ENCODE measurements around the gene C1orf174. TPM values are rescaled to one million over a fixed set of nuclear protein-coding genes. Genes with fewer than 3 reads are reported as not detected.

C1orf174 gene
- polyA plus RNA-seq, 3 donors = 19.1 to 46.0 (median 21.3) TPM

GRCh38 chr1:3883194-3883925 is 16.7 kb downstream of the C1orf174 start:
- WGBS (ENCODE audit: insufficient coverage) = 88% methylated on average over 10 of the region's 18 CpGs
- Mint-ChIP-seq H3K9me3 (peaks cover 9 to 12% (median 11%) of the 10 kb centered on the region in 7 donors), H3K27ac (peak overlapping the region in 2 of 7 donors; percentile 11 to 57), H3K36me3 (peaks cover 66 to 72% of the 10 kb centered on the region in 2 donors), H3K4me3 (no peak overlapping the region), H3K27me3 (ENCODE audit: low read depth in 3 of 3) (peaks cover 0 to 4% (median 0%) of the 10 kb centered on the region in 3 donors), H3K4me1 (peaks cover 8% of the 10 kb centered on the region)
- Histone ChIP-seq H3K9me3 (replicated peaks in 1 of 2; ENCODE audit: control insufficient read depth in 1 of 2, insufficient read depth in 1 of 2, low read length in 2 of 2) (peaks cover 7 to 11% of the 10 kb centered on the region in 2 donors), H3K27ac (ENCODE audit: low read depth in 1 of 2, low read length in 2 of 2) (no peak overlapping the region), H3K4me1 (ENCODE audit: control insufficient read depth in 1 of 2, insufficient read depth in 2 of 2, low read length in 2 of 2) (peaks cover 0 to 8% of the 10 kb centered on the region in 2 donors), H4K20me1 (ENCODE audit: insufficient read depth, low read length) (no peaks in the 10 kb centered on the region), H2AFZ (ENCODE audit: insufficient read depth, low read depth, low read length, poor library complexity, severe bottlenecking) (no peak overlapping the region), H3K9ac (ENCODE audit: insufficient read depth, low read length, poor library complexity, severe bottlenecking) (no peak overlapping the region), H3K36me3 (replicated peaks in 1 of 2; ENCODE audit: control insufficient read depth in 1 of 2, insufficient read depth in 2 of 2, low read length in 2 of 2) (peaks cover 32 to 82% of the 10 kb centered on the region in 2 donors), H3K79me2 (ENCODE audit: insufficient read depth, low read length) (no peaks in the 10 kb centered on the region), H3K4me3 (replicated peaks in 1 of 3; ENCODE audit: low read depth in 2 of 3, low read length in 3 of 3) (no peak overlapping the region), H3K4me2 (replicated peaks; ENCODE audit: extremely low read depth, low read length, poor library complexity, severe bottlenecking) (no peak overlapping the region), H3K27me3 (ENCODE audit: control insufficient read depth in 2 of 2, insufficient read depth in 2 of 2, low read length in 2 of 2) (no peaks in the 10 kb centered on the region)
- intact Hi-C loops (cut with micrococcal nuclease) = no loop called here
- no peak for TF ChIP-seq CTCF (IDR thresholded peaks at IDR 0.05)
- DNase-seq = no peak

- Histone ChIP-seq H3K36me3 (replicated peaks in 1 of 2; ENCODE audit: control insufficient read depth in 1 of 2, insufficient read depth in 2 of 2, low read length in 2 of 2) (peaks cover 21 to 80% of the 10 kb centered on the region in 2 donors), H3K9ac (ENCODE audit: insufficient read depth, low read length, poor library complexity, severe bottlenecking) (no peak overlapping the region), H3K9me3 (replicated peaks in 1 of 2; ENCODE audit: control insufficient read depth in 1 of 2, insufficient read depth in 1 of 2, low read length in 2 of 2) (peaks cover 7 to 12% of the 10 kb centered on the region in 2 donors), H3K27me3 (ENCODE audit: control insufficient read depth in 2 of 2, insufficient read depth in 2 of 2, low read length in 2 of 2) (no peaks in the 10 kb centered on the region), H3K27ac (ENCODE audit: low read depth in 1 of 2, low read length in 2 of 2) (no peak overlapping the region), H4K20me1 (ENCODE audit: insufficient read depth, low read length) (no peaks in the 10 kb centered on the region), H3K79me2 (ENCODE audit: insufficient read depth, low read length) (no peaks in the 10 kb centered on the region), H2AFZ (ENCODE audit: insufficient read depth, low read depth, low read length, poor library complexity, severe bottlenecking) (no peak overlapping the region), H3K4me2 (replicated peaks; ENCODE audit: extremely low read depth, low read length, poor library complexity, severe bottlenecking) (no peak overlapping the region), H3K4me3 (replicated peaks in 1 of 3; ENCODE audit: low read depth in 2 of 3, low read length in 3 of 3) (no peak overlapping the region), H3K4me1 (ENCODE audit: control insufficient read depth in 1 of 2, insufficient read depth in 2 of 2, low read length in 2 of 2) (peaks cover 0 to 8% of the 10 kb centered on the region in 2 donors)
- H3K27ac Mint-ChIP-seq = peak overlapping the region in 1 of 7 donors; percentile 38
- TF ChIP-seq CTCF (IDR thresholded peaks at IDR 0.05) = no peak
- H3K4me3 Mint-ChIP-seq = no peak overlapping the region
- H3K27me3 Mint-ChIP-seq (ENCODE audit: low read depth in 3 of 3) = peaks cover 0 to 6% (median 0%) of the 10 kb centered on the region in 3 donors
- peaks cover 8% of the 10 kb centered on the region for H3K4me1 Mint-ChIP-seq
- no peak for DNase-seq
- 46% methylated on average over 3 of the region's 5 CpGs for WGBS (ENCODE audit: insufficient coverage)
- intact Hi-C loops (cut with micrococcal nuclease) = no loop called here
- H3K36me3 Mint-ChIP-seq = peaks cover 64 to 72% of the 10 kb centered on the region in 2 donors
- H3K9me3 Mint-ChIP-seq = peaks cover 10 to 16% (median 13%) of the 10 kb centered on the region in 7 donors
Measured at GRCh38 chr1:3881193-3881480, 18.9 kb downstream of the C1orf174 start.
